H9 (cell line): ENCODE data around the gene TMEM219. TPM values are rescaled to one million over a fixed set of nuclear protein-coding genes. Genes with fewer than 3 reads are reported as not detected.

Experiments
- DNase-seq: peaks from one replicate; pipeline ENCODE4 v3.0.0-alpha.2; 2017
- H2AFZ ChIP-seq: one replicate; pipeline ENCODE4 v1.6.1; 2013; ENCODE audit warnings: mild to moderate bottlenecking, low read length, control low read depth, moderate library complexity
- H2AK5ac ChIP-seq: 2 replicates; pipeline ENCODE4 v1.6.1; 2013; ENCODE audit warnings: low read length, control low read depth, mixed read lengths; ENCODE audit not compliant: insufficient read length
- H2BK120ac ChIP-seq: one replicate; pipeline ENCODE4 v1.6.1; 2013; ENCODE audit warnings: low read depth, mild to moderate bottlenecking, low read length, control low read depth, inconsistent platforms; ENCODE audit not compliant: poor library complexity, severe bottlenecking
- H2BK12ac ChIP-seq: 2 replicates; pipeline ENCODE4 v1.6.1; 2013; ENCODE audit warnings: low read length, control low read depth, mixed read lengths, low read depth; ENCODE audit not compliant: insufficient read length
- H2BK15ac ChIP-seq: 2 replicates; pipeline ENCODE4 v1.6.1; 2013; ENCODE audit warnings: low read depth, low read length, control low read depth
- H2BK20ac ChIP-seq: one replicate; pipeline ENCODE4 v1.6.1; 2013; ENCODE audit warnings: low read depth, mild to moderate bottlenecking, low read length, control low read depth, inconsistent platforms; ENCODE audit not compliant: poor library complexity, severe bottlenecking
- H2BK5ac ChIP-seq: 2 replicates; pipeline ENCODE4 v1.6.1; 2013; ENCODE audit warnings: low read length, control low read depth, mixed read lengths; ENCODE audit not compliant: insufficient read length
- H3K14ac ChIP-seq: 2 replicates; pipeline ENCODE4 v1.6.1; 2013; ENCODE audit warnings: low read length, control low read depth; ENCODE audit not compliant: insufficient read depth
- H3K18ac ChIP-seq: 2 replicates; pipeline ENCODE4 v1.6.1; 2013; ENCODE audit warnings: low read depth, mild to moderate bottlenecking, mixed read lengths, low read length, control low read depth; ENCODE audit not compliant: insufficient read length
- H3K23ac ChIP-seq: 2 replicates; pipeline ENCODE4 v1.6.1; 2013; ENCODE audit warnings: low read length, control low read depth, mixed read lengths, low read depth; ENCODE audit not compliant: insufficient read length
- H3K23me2 ChIP-seq: 2 replicates; pipeline ENCODE4 v1.6.1; 2013; ENCODE audit warnings: low read depth, mild to moderate bottlenecking, mixed read lengths, low read length, control low read depth; ENCODE audit not compliant: insufficient read length, poor library complexity, severe bottlenecking
- H3K27ac ChIP-seq: 2 replicates; pipeline ENCODE4 v1.5.1; 2013; ENCODE audit warnings: low read length, control low read depth, mixed read lengths, low read depth; ENCODE audit not compliant: insufficient read length
- H3K27me3 ChIP-seq: 2 replicates; pipeline ENCODE4 v1.6.1; 2013; ENCODE audit warnings: low read length, control low read depth, inconsistent platforms; ENCODE audit not compliant: insufficient read depth
- H3K4ac ChIP-seq: 2 replicates; pipeline ENCODE4 v1.6.1; 2013; ENCODE audit warnings: low read depth, mild to moderate bottlenecking, control low read depth, inconsistent platforms, low read length, moderate library complexity
- H3K4me1 ChIP-seq: 2 replicates; pipeline ENCODE4 v1.6.1; 2013; ENCODE audit warnings: low read length, control low read depth, inconsistent platforms; ENCODE audit not compliant: insufficient read depth
- H3K4me2 ChIP-seq: 2 replicates; pipeline ENCODE4 v1.6.1; 2013; ENCODE audit warnings: low read length, control low read depth, mixed read lengths; ENCODE audit not compliant: insufficient read length, insufficient read depth
- H3K56ac ChIP-seq: 2 replicates; pipeline ENCODE4 v1.6.1; 2013; ENCODE audit warnings: low read depth, mild to moderate bottlenecking, mixed read lengths, low read length, control low read depth; ENCODE audit not compliant: insufficient read length
- H3K79me1 ChIP-seq: 2 replicates; pipeline ENCODE4 v1.6.1; 2013; ENCODE audit warnings: low read depth, mild to moderate bottlenecking, moderate library complexity, low read length, control low read depth, inconsistent platforms; ENCODE audit not compliant: insufficient read depth, poor library complexity, severe bottlenecking
- H3K79me2 ChIP-seq: 2 replicates; pipeline ENCODE4 v1.6.1; 2013; ENCODE audit warnings: low read length, control low read depth, inconsistent platforms; ENCODE audit not compliant: insufficient read depth
- H3K9ac ChIP-seq: 2 replicates; pipeline ENCODE4 v1.6.1; 2013; ENCODE audit warnings: low read length, control low read depth, mixed read lengths; ENCODE audit not compliant: insufficient read length; ENCODE audit errors: extremely low read depth
- H3K9me3 ChIP-seq: one replicate; pipeline ENCODE4 v1.6.1; 2013; ENCODE audit warnings: low read depth, low read length, inconsistent platforms; ENCODE audit not compliant: control insufficient read depth
- H3T11ph ChIP-seq: one replicate; pipeline ENCODE4 v1.6.1; 2013; ENCODE audit warnings: mild to moderate bottlenecking, low read length, control low read depth, inconsistent platforms
- H4K20me1 ChIP-seq: one replicate; pipeline ENCODE4 v1.6.1; 2013; ENCODE audit not compliant: control insufficient read depth, insufficient read length, insufficient read depth
- H4K5ac ChIP-seq: 2 replicates; pipeline ENCODE4 v1.6.1; 2013; ENCODE audit warnings: low read depth, mild to moderate bottlenecking, mixed read lengths, low read length, control low read depth; ENCODE audit not compliant: insufficient read length
- H4K8ac ChIP-seq: replicated peaks from 2 replicates; pipeline ENCODE4 v1.6.1; 2013; ENCODE audit warnings: low read length, control low read depth, mixed read lengths, low read depth; ENCODE audit not compliant: insufficient read length
- H4K91ac ChIP-seq: 2 replicates; pipeline ENCODE4 v1.6.1; 2013; ENCODE audit warnings: low read depth, mild to moderate bottlenecking, moderate library complexity, mixed read lengths, low read length, control low read depth; ENCODE audit not compliant: insufficient read length
- H3K27ac Mint-ChIP-seq, 3 experiments: 2 replicates in 2 of 3; 3 replicates in 1 of 3; pipeline ENCODE4 v1.8.0; 2020 to 2021; ENCODE audit warnings: mixed read lengths in 3 of 3, mild to moderate bottlenecking in 1 of 3, moderate library complexity in 1 of 3
- H3K27me3 Mint-ChIP-seq: 2 replicates; pipeline ENCODE4 v1.8.0; 2021; ENCODE audit warnings: low read depth, mild to moderate bottlenecking, moderate library complexity, mixed read lengths
- H3K36me3 Mint-ChIP-seq, 3 experiments: 2 replicates in 2 of 3; 3 replicates in 1 of 3; pipeline ENCODE4 v1.8.0; 2020 to 2021; ENCODE audit warnings: low read depth in 3 of 3, mixed read lengths in 3 of 3; ENCODE audit not compliant: insufficient read depth in 1 of 3
- H3K4me1 Mint-ChIP-seq, 2 experiments: 2 replicates each; pipeline ENCODE4 v1.8.0; 2020; ENCODE audit warnings: mixed read lengths in 2 of 2
- H3K4me3 Mint-ChIP-seq, 2 experiments: 2 replicates in 1 of 2; 3 replicates in 1 of 2; pipeline ENCODE4 v1.8.0; 2020 to 2021; ENCODE audit warnings: mild to moderate bottlenecking in 2 of 2, mixed read lengths in 2 of 2, moderate library complexity in 1 of 2
- H3K9me3 Mint-ChIP-seq, 2 experiments: 2 replicates in 1 of 2; 3 replicates in 1 of 2; pipeline ENCODE4 v1.8.0; 2020; ENCODE audit warnings: mild to moderate bottlenecking in 2 of 2, mixed read lengths in 2 of 2, moderate library complexity in 1 of 2
- WGBS: extraction: QIAGEN DNeasy Blood & Tissue Kit; methylation state at CpG from one replicate; pipeline ENCODE4 v1.1.7; 2013; ENCODE audit warnings: missing lambda C conversion rate, low lambda C conversion rate, mixed read lengths; ENCODE audit not compliant: insufficient read length; ENCODE audit errors: extremely low coverage; 5-methylcytosine and 5-hydroxymethylcytosine counted together
- total RNA-seq: library from RNA; stranded (reverse); gene quantifications from 2 replicates; pipeline ENCODE4 v1.2.1, GENCODE V29; 2021
- TF ChIP-seq, protein P1 (sequence below): fragments of 200-600 bp; sonication (generic); conservative IDR thresholded peaks from 3 replicates; pipeline ENCODE4 v1.8.0; 2021; ENCODE audit warnings: antibody characterized with exemption, mild to moderate bottlenecking

Gene TMEM219
- total RNA-seq, 1 experiment from 2014 or later: 89.1 TPM

DNA sequence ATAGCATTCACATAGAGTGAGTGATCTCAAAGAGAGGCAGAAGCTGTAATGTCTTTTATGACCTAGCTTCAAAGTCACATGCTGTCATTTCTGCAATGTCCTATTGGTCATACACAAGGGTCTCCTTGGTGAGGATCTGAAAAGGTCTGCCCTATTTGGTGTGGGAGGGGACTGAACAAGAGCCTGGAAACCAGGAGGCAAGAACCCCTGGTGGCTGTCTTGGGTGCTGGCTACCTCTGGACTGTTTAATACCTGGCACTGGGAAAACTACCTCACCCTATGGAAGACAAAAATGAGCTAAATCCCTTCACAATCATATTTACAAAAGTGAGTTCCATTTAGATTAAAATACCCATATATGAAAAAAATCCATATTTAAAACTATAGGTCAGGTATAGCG lies 44.9 kb upstream of the TMEM219 start:
- no peak overlapping the region for H3K4ac ChIP-seq
- no peaks in the 10 kb centered on the region for H4K20me1 ChIP-seq
- no peak overlapping the region for H3K4me2 ChIP-seq
- Mint-ChIP-seq H3K36me3 (peaks cover 18 to 52% (median 39%) of the 10 kb centered on the region in 3 experiments), H3K4me1 (peaks cover 3 to 4% of the 10 kb centered on the region in 2 experiments), H3K4me3 (no peak overlapping the region), H3K27ac (no peak overlapping the region), H3K27me3 (no peaks in the 10 kb centered on the region), H3K9me3 (no peaks in the 10 kb centered on the region; a peak in 1 of 5 replicates)
- H3K14ac ChIP-seq: no peak overlapping the region
- H2BK5ac ChIP-seq: no peak overlapping the region
- no peak overlapping the region for H2AK5ac ChIP-seq
- no peak overlapping the region for H3T11ph ChIP-seq
- no peaks in the 10 kb centered on the region for H3K27me3 ChIP-seq
- H4K91ac ChIP-seq: no peak overlapping the region
- no peak overlapping the region for H4K8ac ChIP-seq
- no peak for DNase-seq
- H3K18ac ChIP-seq: no peak overlapping the region
- no peak overlapping the region for H4K5ac ChIP-seq
- no peak overlapping the region for H2AFZ ChIP-seq
- no peak overlapping the region for H2BK120ac ChIP-seq
- H3K56ac ChIP-seq: no peak overlapping the region
- no peaks in the 10 kb centered on the region for H3K9me3 ChIP-seq
- no peak overlapping the region for H2BK15ac ChIP-seq
- H3K4me1 ChIP-seq: no peaks in the 10 kb centered on the region
- H3K79me2 ChIP-seq: no peaks in the 10 kb centered on the region
- H3K9ac ChIP-seq: no peak overlapping the region
- H3K23ac ChIP-seq: no peak overlapping the region
- WGBS: no CpG with 5 or more reads among the region's 1 CpG
- H2BK20ac ChIP-seq: no peak overlapping the region
- H3K79me1 ChIP-seq: no peaks in the 10 kb centered on the region
- TF ChIP-seq, protein P1, sequence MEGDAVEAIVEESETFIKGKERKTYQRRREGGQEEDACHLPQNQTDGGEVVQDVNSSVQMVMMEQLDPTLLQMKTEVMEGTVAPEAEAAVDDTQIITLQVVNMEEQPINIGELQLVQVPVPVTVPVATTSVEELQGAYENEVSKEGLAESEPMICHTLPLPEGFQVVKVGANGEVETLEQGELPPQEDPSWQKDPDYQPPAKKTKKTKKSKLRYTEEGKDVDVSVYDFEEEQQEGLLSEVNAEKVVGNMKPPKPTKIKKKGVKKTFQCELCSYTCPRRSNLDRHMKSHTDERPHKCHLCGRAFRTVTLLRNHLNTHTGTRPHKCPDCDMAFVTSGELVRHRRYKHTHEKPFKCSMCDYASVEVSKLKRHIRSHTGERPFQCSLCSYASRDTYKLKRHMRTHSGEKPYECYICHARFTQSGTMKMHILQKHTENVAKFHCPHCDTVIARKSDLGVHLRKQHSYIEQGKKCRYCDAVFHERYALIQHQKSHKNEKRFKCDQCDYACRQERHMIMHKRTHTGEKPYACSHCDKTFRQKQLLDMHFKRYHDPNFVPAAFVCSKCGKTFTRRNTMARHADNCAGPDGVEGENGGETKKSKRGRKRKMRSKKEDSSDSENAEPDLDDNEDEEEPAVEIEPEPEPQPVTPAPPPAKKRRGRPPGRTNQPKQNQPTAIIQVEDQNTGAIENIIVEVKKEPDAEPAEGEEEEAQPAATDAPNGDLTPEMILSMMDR: no peak; the same call in 1 of the 3 replicates
- H2BK12ac ChIP-seq: no peak overlapping the region
- H3K23me2 ChIP-seq: no peaks in the 10 kb centered on the region
- no peak overlapping the region for H3K27ac ChIP-seq
